GM23338 (cell line): ENCODE data around the gene HERPUD1. TPM values are rescaled to one million over a fixed set of nuclear protein-coding genes. Genes with fewer than 3 reads are reported as not detected.

ENCODE experiments used
- ATAC-seq: fragments of 200-7000 bp; cut with Tn5 transposase; 3 replicates; pipeline ENCODE4 v1.9.1; 2020
- DNase-seq: peaks from one replicate; pipeline ENCODE4 v3.0.0-alpha.2; 2015; ENCODE audit warnings: low spot score
- H2AFZ ChIP-seq: fragments of 200-600 bp; sonication (generic); 2 replicates; pipeline ENCODE4 v1.8.0; 2016; ENCODE audit warnings: antibody characterized with exemption, mild to moderate bottlenecking, moderate library complexity
- H3F3A ChIP-seq: fragments of 200-600 bp; sonication (generic); replicated peaks from 2 replicates; pipeline ENCODE4 v1.8.0; 2017; ENCODE audit warnings: antibody characterized with exemption, mixed run types, low read depth
- H3K27ac ChIP-seq: fragments of 200-600 bp; sonication (generic); 2 replicates; pipeline ENCODE4 v1.6.1; 2016; ENCODE audit warnings: low read depth
- H3K27me3 ChIP-seq: fragments of 200-600 bp; sonication (generic); 2 replicates; pipeline ENCODE4 v1.8.0; 2016; ENCODE audit warnings: mild to moderate bottlenecking, mixed run types, moderate library complexity; ENCODE audit not compliant: insufficient read depth
- H3K36me3 ChIP-seq: fragments of 200-600 bp; sonication (generic); 2 replicates; pipeline ENCODE4 v1.8.0; 2016; ENCODE audit warnings: mild to moderate bottlenecking; ENCODE audit not compliant: insufficient read depth
- H3K4me1 ChIP-seq: fragments of 200-600 bp; sonication (generic); 2 replicates; pipeline ENCODE4 v1.8.0; 2016; ENCODE audit warnings: mild to moderate bottlenecking, moderate library complexity; ENCODE audit not compliant: insufficient read depth
- H3K4me2 ChIP-seq: fragments of 200-600 bp; sonication (generic); 2 replicates; pipeline ENCODE4 v1.7.1; 2017; ENCODE audit warnings: mixed run types
- H3K4me3 ChIP-seq: fragments of 200-600 bp; sonication (generic); 2 replicates; pipeline ENCODE4 v1.6.1; 2016; ENCODE audit warnings: mixed run types
- H3K79me2 ChIP-seq: fragments of 200-600 bp; sonication (generic); replicated peaks from 2 replicates; pipeline ENCODE4 v1.8.0; 2017; ENCODE audit warnings: mild to moderate bottlenecking; ENCODE audit not compliant: insufficient read depth
- H3K9me2 ChIP-seq: fragments of 200-600 bp; sonication (generic); 2 replicates; pipeline ENCODE4 v1.8.0; 2017; ENCODE audit not compliant: insufficient read depth
- H4K20me1 ChIP-seq: fragments of 200-600 bp; sonication (generic); replicated peaks from 2 replicates; pipeline ENCODE4 v1.8.0; 2017; ENCODE audit warnings: mild to moderate bottlenecking; ENCODE audit not compliant: insufficient read depth
- H3K27ac Mint-ChIP-seq: 2 replicates; pipeline ENCODE4 v1.8.0; 2020; ENCODE audit warnings: inconsistent platforms, mild to moderate bottlenecking, moderate library complexity, mixed read lengths
- H3K27me3 Mint-ChIP-seq: 3 replicates; pipeline ENCODE4 v1.8.0; 2022; ENCODE audit warnings: low read depth, mild to moderate bottlenecking, moderate library complexity, mixed read lengths, inconsistent platforms; ENCODE audit not compliant: insufficient read depth, poor library complexity
- H3K36me3 Mint-ChIP-seq: 3 replicates; pipeline ENCODE4 v1.8.0; 2021; ENCODE audit warnings: low read depth, mild to moderate bottlenecking, inconsistent platforms, moderate library complexity, mixed read lengths
- H3K4me1 Mint-ChIP-seq: 3 replicates; pipeline ENCODE4 v1.8.0; 2020; ENCODE audit warnings: mild to moderate bottlenecking, inconsistent platforms, mixed read lengths
- H3K4me3 Mint-ChIP-seq: 3 replicates; pipeline ENCODE4 v1.8.0; 2021; ENCODE audit warnings: moderate library complexity, mild to moderate bottlenecking, inconsistent platforms, mixed read lengths
- H3K9me3 Mint-ChIP-seq: 3 replicates; pipeline ENCODE4 v1.8.0; 2020; ENCODE audit warnings: moderate library complexity, mild to moderate bottlenecking, inconsistent platforms, mixed read lengths
- CREB1 ChIP-seq: fragments of 250-450 bp; sonication (Bioruptor Pico); IDR thresholded peaks from 2 replicates; pipeline ENCODE4 v1.5.0; 2020; ENCODE audit warnings: low read depth, mild to moderate bottlenecking, moderate library complexity
- EZH2 ChIP-seq: fragments of 200-600 bp; sonication (generic); IDR thresholded peaks from one replicate; pipeline ENCODE4 v1.8.0; 2017; ENCODE audit warnings: antibody characterized with exemption, mild to moderate bottlenecking, low read depth; ENCODE audit not compliant: unreplicated experiment
- EZH2phosphoT487 ChIP-seq: fragments of 200-600 bp; sonication (generic); IDR thresholded peaks from one replicate; pipeline ENCODE4 v1.8.1; 2018; ENCODE audit warnings: antibody characterized with exemption; ENCODE audit not compliant: unreplicated experiment
- JUNB ChIP-seq: IDR thresholded peaks from one replicate; pipeline ENCODE4 v1.6.1; 2016; ENCODE audit warnings: antibody characterized with exemption; ENCODE audit not compliant: unreplicated experiment
- NANOG ChIP-seq: IDR thresholded peaks from 2 replicates; pipeline ENCODE4 v1.6.1; 2016; ENCODE audit warnings: antibody characterized with exemption, borderline replicate concordance
- POLR2AphosphoS5 ChIP-seq: IDR thresholded peaks from 2 replicates; pipeline ENCODE4 v1.6.1; 2016; ENCODE audit warnings: antibody characterized with exemption, low read depth
- ZNF114 ChIP-seq: fragments of 250-450 bp; sonication (Bioruptor Pico); IDR thresholded peaks from 2 replicates; pipeline ENCODE4 v1.5.0; 2020; ENCODE audit warnings: mild to moderate bottlenecking, moderate library complexity
- ZNF331 ChIP-seq: fragments of 250-450 bp; sonication (Bioruptor Pico); IDR thresholded peaks from 2 replicates; pipeline ENCODE4 v1.5.0; 2020; ENCODE audit warnings: low read depth, mild to moderate bottlenecking, moderate library complexity
- polyA plus RNA-seq: library from polyadenylated mRNA; unstranded; fragments of >200 nt; fragmentation: Nextera tagmentation; extraction: Ambion mirVana; gene quantifications from 2 replicates; pipeline ENCODE4 v1.2.1, GENCODE V29; 2016
- total RNA-seq: library from RNA; depleted of rRNA; stranded (reverse); fragments of >200 nt; shearing (Covaris generic); gene quantifications from 2 replicates; pipeline ENCODE4 v1.2.3, GENCODE V29; 2014
- TF ChIP-seq, protein P1 (sequence below): IDR thresholded peaks from one replicate; pipeline ENCODE4 v1.6.1; 2018; ENCODE audit warnings: antibody characterized with exemption; ENCODE audit not compliant: unreplicated experiment
- TF ChIP-seq, protein P2 (sequence below), 2 experiments: fragments of 200-600 bp in 1 of 2; sonication (generic) in 1 of 2; conservative IDR thresholded peaks; 2 replicates each; pipeline versions ENCODE4 v1.5.1 to v1.6.1; 2016 to 2017; ENCODE audit warnings: antibody characterized with exemption in 2 of 2, low read depth in 2 of 2, mild to moderate bottlenecking in 2 of 2, moderate library complexity in 1 of 2
- TF ChIP-seq, protein P3 (sequence below): IDR thresholded peaks from 2 replicates; pipeline ENCODE4 v1.6.1; 2016; ENCODE audit warnings: antibody characterized with exemption

HERPUD1 gene
- total and polyA plus RNA-seq, 2 experiments from 2014 or later: 41.1 to 44.1 TPM

DNA sequence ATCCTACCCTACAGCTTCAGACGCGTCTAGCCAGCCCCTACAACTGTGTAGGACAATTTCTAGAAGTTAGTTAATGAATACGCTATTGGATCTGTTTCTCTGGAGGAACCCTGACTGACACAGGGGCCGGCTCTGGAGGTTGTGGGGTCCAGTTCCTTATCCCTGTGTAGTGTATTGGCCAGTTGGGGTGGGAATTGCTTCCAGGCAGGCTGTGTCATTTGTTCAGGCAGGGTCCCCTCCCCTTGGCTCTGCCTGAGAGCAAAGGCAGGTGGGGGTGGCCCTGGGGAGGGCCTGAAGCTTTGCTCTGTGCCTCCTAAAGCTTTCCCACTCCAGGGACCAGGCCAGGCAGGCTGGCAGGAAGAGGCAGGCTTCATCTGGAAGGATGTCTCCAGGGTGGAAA, 18.1 kb downstream of the HERPUD1 start:
- DNase-seq: no peak
- peaks cover 14% of the 10 kb centered on the region for H3K27me3 Mint-ChIP-seq
- H3K4me1 Mint-ChIP-seq: peaks cover 9% of the 10 kb centered on the region; the same call in 2 of the 3 replicates
- Histone ChIP-seq H2AFZ (no peak overlapping the region), H3K27ac (no peak overlapping the region), H3K4me3 (no peak overlapping the region), H3K4me1 (no peaks in the 10 kb centered on the region), H3K4me2 (no peak overlapping the region), H3F3A (no peaks in the 10 kb centered on the region), H3K36me3 (no peaks in the 10 kb centered on the region), H3K9me2 (no peaks in the 10 kb centered on the region), H3K27me3 (no peaks in the 10 kb centered on the region), H3K79me2 (no peaks in the 10 kb centered on the region), H4K20me1 (no peaks in the 10 kb centered on the region)
- TF ChIP-seq, protein P1, sequence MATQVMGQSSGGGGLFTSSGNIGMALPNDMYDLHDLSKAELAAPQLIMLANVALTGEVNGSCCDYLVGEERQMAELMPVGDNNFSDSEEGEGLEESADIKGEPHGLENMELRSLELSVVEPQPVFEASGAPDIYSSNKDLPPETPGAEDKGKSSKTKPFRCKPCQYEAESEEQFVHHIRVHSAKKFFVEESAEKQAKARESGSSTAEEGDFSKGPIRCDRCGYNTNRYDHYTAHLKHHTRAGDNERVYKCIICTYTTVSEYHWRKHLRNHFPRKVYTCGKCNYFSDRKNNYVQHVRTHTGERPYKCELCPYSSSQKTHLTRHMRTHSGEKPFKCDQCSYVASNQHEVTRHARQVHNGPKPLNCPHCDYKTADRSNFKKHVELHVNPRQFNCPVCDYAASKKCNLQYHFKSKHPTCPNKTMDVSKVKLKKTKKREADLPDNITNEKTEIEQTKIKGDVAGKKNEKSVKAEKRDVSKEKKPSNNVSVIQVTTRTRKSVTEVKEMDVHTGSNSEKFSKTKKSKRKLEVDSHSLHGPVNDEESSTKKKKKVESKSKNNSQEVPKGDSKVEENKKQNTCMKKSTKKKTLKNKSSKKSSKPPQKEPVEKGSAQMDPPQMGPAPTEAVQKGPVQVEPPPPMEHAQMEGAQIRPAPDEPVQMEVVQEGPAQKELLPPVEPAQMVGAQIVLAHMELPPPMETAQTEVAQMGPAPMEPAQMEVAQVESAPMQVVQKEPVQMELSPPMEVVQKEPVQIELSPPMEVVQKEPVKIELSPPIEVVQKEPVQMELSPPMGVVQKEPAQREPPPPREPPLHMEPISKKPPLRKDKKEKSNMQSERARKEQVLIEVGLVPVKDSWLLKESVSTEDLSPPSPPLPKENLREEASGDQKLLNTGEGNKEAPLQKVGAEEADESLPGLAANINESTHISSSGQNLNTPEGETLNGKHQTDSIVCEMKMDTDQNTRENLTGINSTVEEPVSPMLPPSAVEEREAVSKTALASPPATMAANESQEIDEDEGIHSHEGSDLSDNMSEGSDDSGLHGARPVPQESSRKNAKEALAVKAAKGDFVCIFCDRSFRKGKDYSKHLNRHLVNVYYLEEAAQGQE: no peak
- TF ChIP-seq EZH2phosphoT487 (no peak), ZNF114 (CRISPR knock-in tag) (no peak), CREB1 (CRISPR knock-in tag) (no peak), POLR2AphosphoS5 (no peak), ZNF331 (no peak)
- TF ChIP-seq, protein P2, sequence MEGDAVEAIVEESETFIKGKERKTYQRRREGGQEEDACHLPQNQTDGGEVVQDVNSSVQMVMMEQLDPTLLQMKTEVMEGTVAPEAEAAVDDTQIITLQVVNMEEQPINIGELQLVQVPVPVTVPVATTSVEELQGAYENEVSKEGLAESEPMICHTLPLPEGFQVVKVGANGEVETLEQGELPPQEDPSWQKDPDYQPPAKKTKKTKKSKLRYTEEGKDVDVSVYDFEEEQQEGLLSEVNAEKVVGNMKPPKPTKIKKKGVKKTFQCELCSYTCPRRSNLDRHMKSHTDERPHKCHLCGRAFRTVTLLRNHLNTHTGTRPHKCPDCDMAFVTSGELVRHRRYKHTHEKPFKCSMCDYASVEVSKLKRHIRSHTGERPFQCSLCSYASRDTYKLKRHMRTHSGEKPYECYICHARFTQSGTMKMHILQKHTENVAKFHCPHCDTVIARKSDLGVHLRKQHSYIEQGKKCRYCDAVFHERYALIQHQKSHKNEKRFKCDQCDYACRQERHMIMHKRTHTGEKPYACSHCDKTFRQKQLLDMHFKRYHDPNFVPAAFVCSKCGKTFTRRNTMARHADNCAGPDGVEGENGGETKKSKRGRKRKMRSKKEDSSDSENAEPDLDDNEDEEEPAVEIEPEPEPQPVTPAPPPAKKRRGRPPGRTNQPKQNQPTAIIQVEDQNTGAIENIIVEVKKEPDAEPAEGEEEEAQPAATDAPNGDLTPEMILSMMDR (conservative IDR thresholded peaks at IDR 0.05; ENCODE audit: low read depth in 2 of 2): no peak
- no peak for ATAC-seq
- H3K36me3 Mint-ChIP-seq: peaks cover 1% of the 10 kb centered on the region; the same call in 1 of the 3 replicates
- H3K4me3 Mint-ChIP-seq: no peak overlapping the region
- H3K9me3 Mint-ChIP-seq: peaks cover under 1% of the 10 kb centered on the region; the same call in 1 of the 3 replicates
- H3K27ac Mint-ChIP-seq: no peak overlapping the region

DNA sequence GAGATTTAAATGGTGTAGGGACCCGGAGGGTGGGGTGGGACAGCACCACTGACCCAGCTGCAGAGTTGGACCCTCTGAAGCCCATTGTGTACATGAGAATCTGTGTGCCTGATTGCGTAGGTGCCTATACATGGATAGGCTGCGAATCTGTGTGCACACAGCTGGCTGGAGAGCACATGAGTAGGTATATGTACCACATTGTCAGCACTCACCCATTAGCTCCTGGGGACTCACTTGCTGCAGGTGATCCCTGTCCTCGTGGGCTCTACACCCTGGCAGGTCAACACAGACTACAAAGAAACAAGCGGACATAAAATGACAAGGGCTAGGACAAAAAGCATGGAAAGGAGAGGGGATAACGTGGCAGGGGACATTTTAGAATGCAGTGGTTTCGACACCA, 18.5 kb downstream of the HERPUD1 start:
- ATAC-seq: no peak
- Mint-ChIP-seq H3K4me3 (no peak overlapping the region), H3K9me3 (peaks cover 4% of the 10 kb centered on the region; the same call in 2 of the 3 replicates), H3K27me3 (peaks cover 14% of the 10 kb centered on the region), H3K27ac (no peak overlapping the region), H3K36me3 (no peaks in the 10 kb centered on the region; the same call in 2 of the 3 replicates), H3K4me1 (peaks cover 9% of the 10 kb centered on the region; the same call in 2 of the 3 replicates)
- Histone ChIP-seq H4K20me1 (no peaks in the 10 kb centered on the region), H3K27ac (no peak overlapping the region), H3K4me2 (no peak overlapping the region), H3K79me2 (no peaks in the 10 kb centered on the region), H3K36me3 (no peaks in the 10 kb centered on the region), H3K4me1 (no peaks in the 10 kb centered on the region), H3K27me3 (no peaks in the 10 kb centered on the region), H3F3A (no peaks in the 10 kb centered on the region), H3K9me2 (no peaks in the 10 kb centered on the region), H3K4me3 (no peak overlapping the region), H2AFZ (no peak overlapping the region)
- no peak for DNase-seq
- TF ChIP-seq, protein P1: no peak
- TF ChIP-seq NANOG: no peak
- no peak for TF ChIP-seq EZH2phosphoT487
- TF ChIP-seq JUNB: no peak
- TF ChIP-seq, protein P2 (conservative IDR thresholded peaks at IDR 0.05; ENCODE audit: low read depth in 2 of 2): no peak
- no peak for TF ChIP-seq ZNF114 (CRISPR knock-in tag)
- no peak for TF ChIP-seq EZH2
- TF ChIP-seq, protein P3, sequence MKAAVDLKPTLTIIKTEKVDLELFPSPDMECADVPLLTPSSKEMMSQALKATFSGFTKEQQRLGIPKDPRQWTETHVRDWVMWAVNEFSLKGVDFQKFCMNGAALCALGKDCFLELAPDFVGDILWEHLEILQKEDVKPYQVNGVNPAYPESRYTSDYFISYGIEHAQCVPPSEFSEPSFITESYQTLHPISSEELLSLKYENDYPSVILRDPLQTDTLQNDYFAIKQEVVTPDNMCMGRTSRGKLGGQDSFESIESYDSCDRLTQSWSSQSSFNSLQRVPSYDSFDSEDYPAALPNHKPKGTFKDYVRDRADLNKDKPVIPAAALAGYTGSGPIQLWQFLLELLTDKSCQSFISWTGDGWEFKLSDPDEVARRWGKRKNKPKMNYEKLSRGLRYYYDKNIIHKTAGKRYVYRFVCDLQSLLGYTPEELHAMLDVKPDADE: no peak
